Activated CD8-positive, alpha-beta memory T cell treated with anti-CD3 and anti-CD28 coated beads for 48 hours (primary cell): Measurements from ENCODE around the gene CEBPA.

ENCODE experiments used
- DNase-seq, 3 experiments: peaks; one replicate each; pipeline ENCODE4 v3.0.0-alpha.2; 2020; ENCODE audit warnings: low read depth in 2 of 3, low spot score in 2 of 3

Gene CEBPA

DNA sequence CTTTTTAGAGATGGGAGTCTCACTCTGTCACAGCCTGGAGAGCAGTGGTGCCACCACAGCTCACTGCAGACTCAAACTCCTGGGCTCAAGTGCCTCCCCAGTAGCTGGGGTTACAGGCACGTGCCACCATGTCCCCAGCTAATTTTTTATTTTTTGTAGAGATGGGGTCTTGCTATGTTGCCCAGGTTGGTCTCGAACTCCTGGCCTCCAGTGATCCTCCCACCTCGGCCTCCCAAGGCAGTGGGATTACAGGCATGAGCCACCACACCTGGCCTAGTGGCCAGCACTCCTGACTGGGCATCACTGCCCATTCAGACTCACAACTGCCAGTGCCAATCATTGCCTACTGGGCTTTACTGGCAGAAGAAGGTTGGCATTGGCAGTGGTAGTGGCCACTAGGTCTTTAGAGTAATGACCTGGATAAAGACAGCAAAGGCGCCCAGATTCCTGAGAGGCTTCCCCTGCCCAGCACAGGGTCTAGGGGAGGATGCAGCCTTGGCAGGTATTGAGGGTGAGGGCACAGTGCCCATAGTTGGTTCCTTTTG is 49.8 kb downstream of the CEBPA start:
- no peak for DNase-seq

DNA sequence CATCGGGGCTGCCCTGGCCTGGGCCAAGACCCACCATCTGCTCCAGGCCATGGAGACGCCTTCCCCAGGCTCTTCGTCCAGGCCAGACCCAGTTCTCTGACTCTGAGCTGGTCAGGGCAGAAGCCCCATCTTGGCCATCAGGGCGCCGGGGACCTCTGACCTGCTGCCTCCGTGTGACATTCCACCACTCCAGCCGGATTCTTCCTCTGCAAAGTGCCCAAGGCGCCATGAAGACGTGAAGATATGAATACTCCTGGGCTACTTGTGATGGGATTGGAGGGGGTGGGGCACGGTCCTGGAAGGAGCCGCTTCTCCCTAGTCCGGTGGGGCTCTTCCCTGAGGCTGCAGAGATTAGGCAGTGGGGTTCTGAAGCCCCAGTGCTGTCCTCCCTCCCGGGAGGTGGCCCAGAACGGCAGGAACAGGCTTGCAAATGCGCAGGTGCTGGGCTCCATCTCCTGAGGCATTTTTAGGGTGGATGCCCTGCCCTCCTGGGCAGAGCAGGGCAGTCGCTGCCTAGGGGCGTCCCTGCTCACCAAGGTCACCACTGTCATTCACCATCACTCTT is 50.7 kb downstream of the CEBPA start:
- no peak for DNase-seq

DNA sequence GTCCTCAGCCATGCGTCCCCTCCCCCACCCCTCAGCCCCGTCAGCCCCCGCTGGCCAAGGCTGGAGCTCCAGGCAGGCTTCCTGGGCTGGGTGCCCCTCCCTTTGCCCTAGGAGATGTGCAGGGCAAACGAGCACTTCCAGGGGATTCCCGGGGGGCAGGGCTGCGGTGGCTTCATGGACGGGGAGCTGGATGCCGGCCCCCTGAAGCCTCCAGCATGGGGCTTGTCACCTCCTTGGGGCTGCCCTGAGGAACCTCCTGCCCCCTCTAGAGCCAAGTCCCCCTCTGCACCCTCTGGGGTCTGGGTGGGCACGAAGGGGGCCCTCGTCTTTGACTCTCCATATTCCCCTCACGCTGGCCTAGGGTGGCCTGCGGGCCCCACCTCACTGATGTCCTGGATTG is 51.3 kb downstream of the CEBPA start:
- DNase-seq = no peak

DNA sequence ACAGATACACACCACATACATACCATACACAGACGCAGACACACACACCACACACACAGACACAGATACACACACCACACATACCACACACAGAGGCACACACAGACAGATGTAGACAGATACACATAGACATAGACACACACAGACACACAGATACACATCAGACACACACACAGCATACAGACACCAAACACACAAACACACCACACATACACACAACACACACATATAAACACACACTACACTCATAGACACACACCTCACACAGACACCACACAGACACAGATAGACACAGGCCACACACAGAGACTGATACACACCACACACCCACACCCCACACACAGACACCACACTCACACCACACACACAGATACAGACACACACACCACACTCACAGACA is 51.8 kb downstream of the CEBPA start:
- DNase-seq = no peak
